Gastroesophageal sphincter (tissue), 4 donors: ENCODE data around the gene ZNF689. TPM values are rescaled to one million over a fixed set of nuclear protein-coding genes. Genes with fewer than 3 reads are reported as not detected.

Experiments used
- ATAC-seq: fragments of 150-250 bp; one replicate; pipeline ENCODE4 v1.9.1; 2016; ENCODE audit warnings: mild to moderate bottlenecking, moderate library complexity
- H3K27ac ChIP-seq, 4 donors: fragments of 200-600 bp; sonication (generic) in 3 of 4; 1 replicate in 3 of 4; 2 replicates in 1 of 4; pipeline ENCODE4 v1.5.1; 2016 to 2019
- H3K27me3 ChIP-seq: fragments of 200-600 bp; sonication (generic); one replicate; pipeline ENCODE4 v1.5.1; 2019
- H3K36me3 ChIP-seq, 2 donors: fragments of 200-600 bp; sonication (generic); one replicate each; pipeline ENCODE4 v1.5.1; 2019; ENCODE audit warnings: control low read depth in 1 of 2
- H3K4me1 ChIP-seq, 3 donors: fragments of 200-600 bp; sonication (generic); 1 replicate in 2 of 3; 2 replicates in 1 of 3; pipeline ENCODE4 v1.5.1; 2016 to 2019; ENCODE audit warnings: control low read depth in 2 of 3
- H3K4me3 ChIP-seq, 2 donors: fragments of 200-600 bp; sonication (generic); one replicate each; pipeline ENCODE4 v1.5.1; 2019; ENCODE audit warnings: mild to moderate bottlenecking in 1 of 2, moderate library complexity in 1 of 2
- H3K9me3 ChIP-seq, 3 donors: fragments of 200-600 bp; sonication (generic); one replicate each; pipeline ENCODE4 v1.5.1; 2017 to 2019; ENCODE audit warnings: control low read depth in 2 of 3
- EP300 ChIP-seq: sonication (generic); formaldehyde crosslinking; IDR thresholded peaks from one replicate; pipeline ENCODE4 v1.6.1; 2017; ENCODE audit warnings: antibody characterized with exemption, mild to moderate bottlenecking
- POLR2A ChIP-seq, 2 donors: fragments of 450-650 bp; IDR thresholded peaks; one replicate each; pipeline ENCODE4 v1.6.1; 2017; ENCODE audit warnings: antibody characterized with exemption in 2 of 2, mild to moderate bottlenecking in 2 of 2, moderate library complexity in 1 of 2
- POLR2AphosphoS5 ChIP-seq: sonication (generic); formaldehyde crosslinking; IDR thresholded peaks from one replicate; pipeline ENCODE4 v1.6.1; 2017; ENCODE audit warnings: antibody characterized with exemption
- WGBS, 2 donors: methylation state at CpG; one replicate each; pipeline ENCODE4 v1.1.5; 2018; ENCODE audit warnings: low coverage in 1 of 2; 5-methylcytosine and 5-hydroxymethylcytosine counted together
- total RNA-seq, 4 donors: library from RNA; depleted of rRNA; stranded (reverse); fragments of >200 nt; gene quantifications; one replicate each; pipeline ENCODE4 v1.1.0, GENCODE V29; 2016
- TF ChIP-seq, protein P1 (sequence below), 4 experiments: fragments of 200-600 bp in 2 of 4; fragments of 450-650 bp in 2 of 4; sonication (generic) in 1 of 4; IDR thresholded peaks; one replicate each; pipeline ENCODE4 v1.5.1; 2017 to 2019; ENCODE audit warnings: antibody characterized with exemption in 4 of 4, mild to moderate bottlenecking in 2 of 4, moderate library complexity in 2 of 4

ZNF689 gene
- total RNA-seq, 4 donors from 2014 or later, result 9.7 to 13.1 (median 11.4) TPM

DNA sequence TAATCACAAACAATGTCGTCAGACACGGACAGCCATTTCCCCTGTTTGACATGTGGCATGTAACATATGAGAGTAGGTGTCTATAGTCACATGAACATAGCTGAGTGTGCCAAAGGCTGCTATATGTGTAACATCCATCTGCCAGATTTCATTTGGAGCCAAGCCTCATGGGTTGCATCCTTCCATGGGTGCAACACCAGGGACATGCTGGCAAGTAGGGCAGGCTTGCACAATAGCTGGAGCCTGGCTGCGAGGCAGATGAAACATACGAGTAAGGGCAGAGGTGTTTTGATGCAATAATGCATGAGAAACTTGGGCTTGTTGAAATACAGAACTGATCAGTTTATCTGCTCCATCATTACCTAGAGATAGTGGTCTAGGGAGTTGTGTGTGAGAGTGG, 9.0 kb upstream of the ZNF689 start:
- no peak for ATAC-seq
- 79 to 89% methylated on average over 4 of the region's 4 CpGs for WGBS, 2 donors
- no peaks in the 10 kb centered on the region for H3K9me3 ChIP-seq
- no peak overlapping the region for H3K4me3 ChIP-seq
- peaks cover 29% of the 10 kb centered on the region for H3K27me3 ChIP-seq
- no peak for TF ChIP-seq EP300
- TF ChIP-seq, protein P1, sequence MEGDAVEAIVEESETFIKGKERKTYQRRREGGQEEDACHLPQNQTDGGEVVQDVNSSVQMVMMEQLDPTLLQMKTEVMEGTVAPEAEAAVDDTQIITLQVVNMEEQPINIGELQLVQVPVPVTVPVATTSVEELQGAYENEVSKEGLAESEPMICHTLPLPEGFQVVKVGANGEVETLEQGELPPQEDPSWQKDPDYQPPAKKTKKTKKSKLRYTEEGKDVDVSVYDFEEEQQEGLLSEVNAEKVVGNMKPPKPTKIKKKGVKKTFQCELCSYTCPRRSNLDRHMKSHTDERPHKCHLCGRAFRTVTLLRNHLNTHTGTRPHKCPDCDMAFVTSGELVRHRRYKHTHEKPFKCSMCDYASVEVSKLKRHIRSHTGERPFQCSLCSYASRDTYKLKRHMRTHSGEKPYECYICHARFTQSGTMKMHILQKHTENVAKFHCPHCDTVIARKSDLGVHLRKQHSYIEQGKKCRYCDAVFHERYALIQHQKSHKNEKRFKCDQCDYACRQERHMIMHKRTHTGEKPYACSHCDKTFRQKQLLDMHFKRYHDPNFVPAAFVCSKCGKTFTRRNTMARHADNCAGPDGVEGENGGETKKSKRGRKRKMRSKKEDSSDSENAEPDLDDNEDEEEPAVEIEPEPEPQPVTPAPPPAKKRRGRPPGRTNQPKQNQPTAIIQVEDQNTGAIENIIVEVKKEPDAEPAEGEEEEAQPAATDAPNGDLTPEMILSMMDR (IDR thresholded peaks at IDR 0.05), result no peak
- no peak for TF ChIP-seq POLR2A (IDR thresholded peaks at IDR 0.05)
- TF ChIP-seq POLR2AphosphoS5, result no peak
- no peaks in the 10 kb centered on the region for H3K36me3 ChIP-seq
- no peaks in the 10 kb centered on the region for H3K4me1 ChIP-seq
- no peak overlapping the region for H3K27ac ChIP-seq

DNA sequence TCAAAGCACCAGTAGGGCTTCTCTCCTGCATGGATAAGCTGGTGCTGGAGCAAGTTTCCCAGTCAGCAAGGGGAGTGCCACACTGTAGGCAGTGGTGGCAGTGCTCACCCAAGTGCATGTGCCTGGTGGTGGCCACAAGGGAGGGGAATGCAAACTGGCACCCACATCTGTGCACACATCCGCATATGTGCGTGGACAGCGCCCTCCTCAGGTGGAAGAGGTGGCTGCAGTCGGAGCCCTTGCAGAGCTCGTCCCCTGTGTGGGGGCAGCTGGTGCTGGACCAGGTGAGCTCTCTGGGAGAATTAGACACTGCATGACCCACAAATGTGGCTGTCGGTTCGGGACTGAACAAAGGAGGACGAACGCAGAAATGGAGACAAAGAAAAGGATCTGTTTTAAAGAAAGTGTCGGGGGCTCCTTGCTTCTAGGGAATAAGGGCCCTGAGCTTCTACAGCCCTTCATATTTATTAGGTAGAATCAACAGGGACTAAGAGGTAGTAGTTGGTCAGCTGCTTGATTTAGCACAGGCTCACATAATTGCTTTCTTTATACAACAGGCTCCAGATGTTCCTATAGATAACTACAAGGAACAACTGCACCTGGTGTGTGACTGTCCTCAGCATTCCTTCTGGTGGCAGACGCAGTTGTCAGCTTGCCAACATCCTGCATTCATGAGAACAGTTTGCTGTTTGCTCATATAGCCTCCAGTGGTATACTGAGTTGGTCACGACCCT, 5.3 kb upstream of the ZNF689 start:
- Histone ChIP-seq H3K9me3 (no peaks in the 10 kb centered on the region), H3K4me1 (peaks cover 0 to 7% (median 0%) of the 10 kb centered on the region in 3 donors), H3K27me3 (peaks cover 22% of the 10 kb centered on the region), H3K27ac (no peak overlapping the region), H3K4me3 (no peak overlapping the region), H3K36me3 (no peaks in the 10 kb centered on the region)
- WGBS, 2 donors, result 36 to 53% methylated on average over 4 to 12 of the region's 12 CpGs
- no peak for ATAC-seq
- TF ChIP-seq, protein P1 (IDR thresholded peaks at IDR 0.05), result peak in 2 of 4 experiments; percentile 14 to 34
- no peak for TF ChIP-seq POLR2AphosphoS5

- Histone ChIP-seq H3K27ac (peak overlapping the region; percentile 74 to 98 (median 96)), H3K9me3 (no peaks in the 10 kb centered on the region), H3K4me3 (peak overlapping the region; percentile 61 to 86), H3K4me1 (peaks cover 0 to 32% (median 0%) of the 10 kb centered on the region in 3 donors), H3K27me3 (no peaks in the 10 kb centered on the region), H3K36me3 (peaks cover 0 to 38% of the 10 kb centered on the region in 2 donors)
- ATAC-seq, result peak; percentile 57
- TF ChIP-seq POLR2AphosphoS5 (no peak), EP300 (no peak), POLR2A (IDR thresholded peaks at IDR 0.05) (no peak)
- TF ChIP-seq, protein P1 (IDR thresholded peaks at IDR 0.05), result no peak
- 13 to 28% methylated on average over 7 to 13 of the region's 40 CpGs for WGBS, 2 donors
Observed at GRCh38 chr16:30609002-30609925, 925 bp downstream of the ZNF689 start.

- TF ChIP-seq POLR2A (IDR thresholded peaks at IDR 0.05), result no peak
- no peak for TF ChIP-seq POLR2AphosphoS5
- TF ChIP-seq EP300, result no peak
- TF ChIP-seq, protein P1 (IDR thresholded peaks at IDR 0.05), result no peak
- Histone ChIP-seq H3K4me1 (peaks cover 0 to 40% (median 0%) of the 10 kb centered on the region in 3 donors), H3K27me3 (no peaks in the 10 kb centered on the region), H3K9me3 (no peaks in the 10 kb centered on the region), H3K36me3 (peaks cover 0 to 63% of the 10 kb centered on the region in 2 donors), H3K4me3 (no peak overlapping the region), H3K27ac (no peak overlapping the region)
- ATAC-seq, result no peak
- WGBS, 2 donors, result 96 to 100% methylated on average over 3 of the region's 3 CpGs
Observed at GRCh38 chr16:30606004-30606403, 4.2 kb downstream of the ZNF689 start.
